ENCODE data around the gene CHKA. TPM values are rescaled to one million over a fixed set of nuclear protein-coding genes. Genes with fewer than 3 reads are reported as not detected.

The CHKA gene
- total and polyA plus RNA-seq, 9 of the 15 experiments (the other 6 are each of a cell fraction or from before 2014, with no cell fraction given) = 3.6 to 37.0 (median 30.2) TPM

GRCh38 chr11:68003846-68004550 lies 117.2 kb downstream of the CHKA start, which contains the start of gene UNC93B1 (continued):
- TF ChIP-seq REST (IDR thresholded peaks at IDR 0.05; ENCODE audit: borderline replicate concordance) = no peak
- TF ChIP-seq REST (CRISPR knock-in tag; IDR thresholded peaks at IDR 0.05; ENCODE audit: low read depth) = 0 out of 2 replicates have a peak, but pooled peaks have one; percentile 57
- TF ChIP-seq ZEB2 (IDR thresholded peaks at IDR 0.05) = no peak
- no peak for TF ChIP-seq IRF2 (CRISPR knock-in tag; IDR thresholded peaks at IDR 0.05)
- no peak for TF ChIP-seq ZBTB33 (CRISPR knock-in tag; IDR thresholded peaks at IDR 0.05)
- TF ChIP-seq ZNF324 (CRISPR knock-in tag; IDR thresholded peaks at IDR 0.05) = no peak
- no peak for TF ChIP-seq NR2F6 (CRISPR knock-in tag; IDR thresholded peaks at IDR 0.05)
- no peak for TF ChIP-seq RFX7 (CRISPR knock-in tag; IDR thresholded peaks at IDR 0.05)
- no peak for TF ChIP-seq U2AF2 (optimal IDR thresholded peaks at IDR 0.05; ENCODE audit: low read depth, low read length)
- TF ChIP-seq DIDO1 (tag; IDR thresholded peaks at IDR 0.05; ENCODE audit: low read depth) = no peak
- no peak for TF ChIP-seq GATAD2A (IDR thresholded peaks at IDR 0.05)
- TF ChIP-seq ZNF740 (CRISPR knock-in tag; IDR thresholded peaks at IDR 0.05) = no peak
- no peak for TF ChIP-seq ZNF740 (tag; IDR thresholded peaks at IDR 0.05)
- no peak for TF ChIP-seq BRD4 (IDR thresholded peaks at IDR 0.05)
- no peak for TF ChIP-seq SMARCC2 (IDR thresholded peaks at IDR 0.05; ENCODE audit: low read depth)
- TF ChIP-seq GATA2 (CRISPR knock-in tag; IDR thresholded peaks at IDR 0.05) = no peak
- TF ChIP-seq ZNF124 (CRISPR knock-in tag; IDR thresholded peaks at IDR 0.05) = no peak
- no peak for TF ChIP-seq HDAC3 (IDR thresholded peaks at IDR 0.05; ENCODE audit: borderline replicate concordance, partially characterized antibody)
